Measurements from ENCODE around the gene GJD4. TPM values are rescaled to one million over a fixed set of nuclear protein-coding genes. Genes with fewer than 3 reads are reported as not detected.

The GJD4 gene
- total RNA-seq, 4 donors from 2014 or later, result 0.42 to 1.2 TPM; not detected in 2

DNA sequence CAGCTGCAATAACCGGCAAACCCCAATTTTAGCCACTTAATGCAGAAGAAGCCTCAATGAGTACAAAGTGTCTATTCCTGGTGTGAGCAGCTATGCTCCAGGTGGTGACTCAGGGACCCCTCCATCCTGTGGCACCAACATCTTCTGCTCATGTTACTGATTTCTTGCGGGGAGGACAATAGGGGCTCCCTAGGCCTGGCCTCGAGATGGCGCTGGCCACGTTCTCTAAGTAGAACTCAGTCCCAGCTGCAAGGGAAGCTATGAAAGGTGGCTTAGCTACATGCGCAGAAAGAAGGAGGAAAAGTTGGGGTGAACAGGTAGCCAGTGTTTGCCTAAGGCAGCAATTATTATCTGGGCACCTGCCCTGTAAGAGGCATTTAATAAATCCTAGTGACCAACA is 6.6 kb downstream of the GJD4 start:
- Histone ChIP-seq H3K9me3 (no peaks in the 10 kb centered on the region), H3K4me3 (no peak overlapping the region), H3K27me3 (peaks cover 27% of the 10 kb centered on the region), H3K36me3 (no peaks in the 10 kb centered on the region), H3K27ac (no peak overlapping the region), H3K4me1 (peaks cover 16% of the 10 kb centered on the region)
- 88% methylated on average over 6 of the region's 6 CpGs for WGBS
- no peak for DNase-seq (ENCODE audit: low spot score in 2 of 2)
- TF ChIP-seq POLR2AphosphoS5 (IDR thresholded peaks at IDR 0.05), result no peak

DNA sequence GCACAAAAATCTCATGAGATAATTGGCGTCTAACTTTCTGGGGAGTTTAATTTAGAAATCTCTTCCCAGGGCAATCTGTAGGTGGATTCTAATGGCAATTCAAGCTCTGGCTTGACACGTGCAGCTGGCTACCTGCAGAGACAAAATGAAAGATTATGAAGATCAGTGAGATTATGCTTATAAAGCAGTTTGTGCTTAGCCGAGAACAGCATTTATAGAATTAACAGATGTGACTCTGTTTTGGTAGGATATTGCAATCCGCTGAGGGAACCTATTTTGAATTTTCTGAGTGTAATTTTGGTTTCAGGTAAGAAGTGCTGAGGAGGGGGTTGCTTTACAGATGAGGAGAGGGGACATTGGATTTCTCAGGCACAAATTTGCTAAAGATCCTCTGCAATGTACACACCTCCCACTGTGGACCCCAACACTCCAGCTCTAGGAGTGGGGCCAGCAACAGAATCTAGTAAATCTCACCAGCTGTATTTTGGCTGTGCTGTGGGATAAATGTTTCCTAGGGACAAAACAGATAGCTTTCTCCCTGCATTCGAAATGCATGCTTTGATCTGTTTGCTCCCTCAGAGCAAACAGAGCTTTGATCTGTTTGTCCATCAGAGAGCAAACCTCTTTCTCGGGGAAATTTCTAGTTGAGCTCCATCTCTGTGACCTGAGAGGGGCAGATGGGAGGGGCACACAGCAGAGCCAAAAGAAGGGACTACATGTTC is 7.4 kb downstream of the GJD4 start:
- Histone ChIP-seq H3K27me3 (peaks cover 24% of the 10 kb centered on the region), H3K9me3 (no peaks in the 10 kb centered on the region), H3K27ac (no peak overlapping the region), H3K4me1 (peaks cover 10% of the 10 kb centered on the region), H3K36me3 (no peaks in the 10 kb centered on the region), H3K4me3 (no peak overlapping the region)
- WGBS, result 31% methylated on average over 6 of the region's 6 CpGs
- no peak for DNase-seq (ENCODE audit: low spot score in 2 of 2)
- no peak for TF ChIP-seq POLR2AphosphoS5 (IDR thresholded peaks at IDR 0.05)
- TF ChIP-seq POLR2A (IDR thresholded peaks at IDR 0.05), result no peak
- TF ChIP-seq, protein P1, sequence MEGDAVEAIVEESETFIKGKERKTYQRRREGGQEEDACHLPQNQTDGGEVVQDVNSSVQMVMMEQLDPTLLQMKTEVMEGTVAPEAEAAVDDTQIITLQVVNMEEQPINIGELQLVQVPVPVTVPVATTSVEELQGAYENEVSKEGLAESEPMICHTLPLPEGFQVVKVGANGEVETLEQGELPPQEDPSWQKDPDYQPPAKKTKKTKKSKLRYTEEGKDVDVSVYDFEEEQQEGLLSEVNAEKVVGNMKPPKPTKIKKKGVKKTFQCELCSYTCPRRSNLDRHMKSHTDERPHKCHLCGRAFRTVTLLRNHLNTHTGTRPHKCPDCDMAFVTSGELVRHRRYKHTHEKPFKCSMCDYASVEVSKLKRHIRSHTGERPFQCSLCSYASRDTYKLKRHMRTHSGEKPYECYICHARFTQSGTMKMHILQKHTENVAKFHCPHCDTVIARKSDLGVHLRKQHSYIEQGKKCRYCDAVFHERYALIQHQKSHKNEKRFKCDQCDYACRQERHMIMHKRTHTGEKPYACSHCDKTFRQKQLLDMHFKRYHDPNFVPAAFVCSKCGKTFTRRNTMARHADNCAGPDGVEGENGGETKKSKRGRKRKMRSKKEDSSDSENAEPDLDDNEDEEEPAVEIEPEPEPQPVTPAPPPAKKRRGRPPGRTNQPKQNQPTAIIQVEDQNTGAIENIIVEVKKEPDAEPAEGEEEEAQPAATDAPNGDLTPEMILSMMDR (IDR thresholded peaks at IDR 0.05), result no peak
- TF ChIP-seq EP300 (IDR thresholded peaks at IDR 0.05), result no peak

DNA sequence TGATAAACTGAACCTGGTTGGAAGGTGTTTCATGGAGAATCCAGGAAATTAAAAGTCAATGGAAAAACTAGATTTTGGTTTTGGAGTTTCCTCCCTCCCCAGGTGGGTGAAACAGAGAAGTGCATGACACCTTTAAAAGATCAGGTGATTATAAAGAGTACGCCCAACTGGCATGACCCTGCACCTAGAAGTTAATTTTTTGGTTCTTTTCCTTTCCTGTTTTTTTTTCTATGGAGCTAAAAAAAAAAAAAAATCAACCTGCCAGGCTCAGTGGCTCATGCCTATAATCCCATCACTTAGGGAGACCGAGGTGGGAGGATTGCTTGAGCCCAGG is 7.9 kb downstream of the GJD4 start:
- Histone ChIP-seq H3K27me3 (peaks cover 19% of the 10 kb centered on the region), H3K27ac (no peak overlapping the region), H3K9me3 (no peaks in the 10 kb centered on the region), H3K36me3 (no peaks in the 10 kb centered on the region), H3K4me1 (peaks cover 4% of the 10 kb centered on the region), H3K4me3 (no peak overlapping the region)
- WGBS, result 59% methylated on average over 2 of the region's 2 CpGs
- TF ChIP-seq POLR2A (IDR thresholded peaks at IDR 0.05), result no peak
- TF ChIP-seq POLR2AphosphoS5 (IDR thresholded peaks at IDR 0.05), result no peak
- TF ChIP-seq, protein P1 (IDR thresholded peaks at IDR 0.05), result no peak
- no peak for TF ChIP-seq EP300 (IDR thresholded peaks at IDR 0.05)
- no peak for DNase-seq (ENCODE audit: low spot score in 2 of 2)

DNA sequence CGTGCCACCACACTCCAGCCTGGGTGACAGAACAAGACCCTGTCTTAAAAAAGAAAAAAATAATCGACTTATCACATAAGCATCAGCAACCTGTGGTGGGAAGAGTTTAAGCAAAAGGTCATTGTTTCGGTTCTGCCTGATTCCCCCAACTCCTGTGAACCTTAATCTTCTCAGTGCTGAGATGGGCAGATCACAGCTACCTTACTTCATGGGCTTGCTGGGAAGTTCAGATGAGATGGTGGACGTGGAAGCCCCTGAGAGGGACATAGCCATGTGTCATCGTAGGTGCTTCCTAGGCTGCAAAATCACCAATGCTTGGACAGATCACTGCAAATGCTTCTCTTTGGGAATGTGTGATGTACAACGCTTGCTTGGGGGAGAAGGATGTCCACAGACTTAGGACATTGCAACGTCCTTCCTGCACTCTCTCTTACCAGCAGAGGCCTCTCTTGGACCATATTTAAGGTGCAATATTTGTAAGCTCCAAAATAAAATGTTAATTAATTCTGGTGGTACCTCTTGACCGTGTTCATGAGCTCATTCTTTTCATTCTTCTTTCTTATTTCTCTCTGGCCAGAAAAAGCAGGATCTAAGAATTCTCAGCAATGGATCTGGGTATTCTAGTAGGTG is 8.6 kb downstream of the GJD4 start:
- no peak for DNase-seq (ENCODE audit: low spot score in 2 of 2)
- TF ChIP-seq POLR2AphosphoS5 (IDR thresholded peaks at IDR 0.05) (no peak), EP300 (IDR thresholded peaks at IDR 0.05) (no peak), POLR2A (IDR thresholded peaks at IDR 0.05) (no peak)
- TF ChIP-seq, protein P1 (IDR thresholded peaks at IDR 0.05), result no peak
- Histone ChIP-seq H3K36me3 (no peaks in the 10 kb centered on the region), H3K4me1 (no peaks in the 10 kb centered on the region), H3K27ac (no peak overlapping the region), H3K4me3 (no peak overlapping the region), H3K27me3 (peaks cover 13% of the 10 kb centered on the region), H3K9me3 (no peaks in the 10 kb centered on the region)
- WGBS, result 56% methylated on average over 8 of the region's 8 CpGs

DNA sequence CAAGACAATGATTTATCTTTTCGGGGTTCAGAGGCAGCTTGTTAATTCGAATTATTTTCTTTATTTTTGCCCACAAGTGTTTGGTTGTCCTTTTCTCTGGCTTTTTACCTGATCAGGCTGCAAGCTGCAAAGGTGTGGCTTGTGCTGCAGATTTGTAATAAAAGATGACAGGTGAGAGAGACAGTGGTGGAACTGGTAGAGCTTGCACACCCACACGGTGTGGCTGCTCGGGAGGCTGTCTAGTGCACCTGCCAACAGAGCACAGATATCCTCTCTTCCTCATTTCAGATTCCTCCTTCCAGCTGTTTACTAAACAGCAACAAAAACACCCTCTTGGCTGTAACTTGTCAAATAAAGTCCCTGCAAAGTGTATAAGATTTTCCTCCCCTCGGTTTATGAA is 9.2 kb downstream of the GJD4 start:
- H3K4me1 ChIP-seq, result no peaks in the 10 kb centered on the region
- no peak for DNase-seq (ENCODE audit: low spot score in 2 of 2)
- no peaks in the 10 kb centered on the region for H3K36me3 ChIP-seq
- no peak overlapping the region for H3K4me3 ChIP-seq
- TF ChIP-seq EP300 (IDR thresholded peaks at IDR 0.05), result no peak
- TF ChIP-seq POLR2A (IDR thresholded peaks at IDR 0.05), result no peak
- TF ChIP-seq, protein P1 (IDR thresholded peaks at IDR 0.05), result no peak
- WGBS, result 50% methylated on average over 5 of the region's 5 CpGs
- no peak overlapping the region for H3K27ac ChIP-seq
- no peaks in the 10 kb centered on the region for H3K9me3 ChIP-seq
- peaks cover 10% of the 10 kb centered on the region for H3K27me3 ChIP-seq
